Activated CD8-positive, alpha-beta memory T cell treated with anti-CD3 and anti-CD28 coated beads for 48 hours (primary cell): ENCODE data around the gene URB2.
"Not testable (repeated sequence)": the region's sequence is repeated elsewhere in the genome, so short reads cannot be mapped to it uniquely, and the experiment has no call there.

Source experiments
- DNase-seq, 3 experiments: peaks; one replicate each; pipeline ENCODE4 v3.0.0-alpha.2; 2020; ENCODE audit warnings: low read depth in 2 of 3, low spot score in 2 of 3

URB2 gene

GRCh38 chr1:229625915-229626831 lies at the start of gene URB2, which contains the start of gene TAF5L:
Gene URB2, plus strand, starts transcription at chr1:229626247. Its CDS starts 1,387 bp downstream, at chr1:229627634.
Gene TAF5L, minus strand, starts transcription at chr1:229626122. Its CDS starts 11,640 bp downstream, at chr1:229614482.
- peak; percentile 63 to 80 (median 68) for DNase-seq

GRCh38 chr1:229578168-229579058 lies 47.6 kb upstream of the URB2 start:
- no peak for DNase-seq

- no peak for DNase-seq
Measured at GRCh38 chr1:229579059-229579673, 46.9 kb upstream of the URB2 start.

GRCh38 chr1:229581485-229581884 lies 44.6 kb upstream of the URB2 start:
- no peak for DNase-seq

- DNase-seq, result no peak
Measured at GRCh38 chr1:229582011-229582694, 43.9 kb upstream of the URB2 start.

- no peak for DNase-seq
Measured at GRCh38 chr1:229582715-229583114, 43.3 kb upstream of the URB2 start.

GRCh38 chr1:229585338-229585737 lies 40.7 kb upstream of the URB2 start:
- no peak for DNase-seq

GRCh38 chr1:229590119-229590518 lies 35.9 kb upstream of the URB2 start:
- DNase-seq, result no peak

- no peak for DNase-seq
Measured at GRCh38 chr1:229593800-229594199, 32.2 kb upstream of the URB2 start.

GRCh38 chr1:229594227-229595008 lies 31.6 kb upstream of the URB2 start:
- no peak for DNase-seq

- DNase-seq, result not testable (repeated sequence)
Measured at GRCh38 chr1:229595876-229596275, 30.2 kb upstream of the URB2 start.

GRCh38 chr1:229596925-229597699 lies 28.9 kb upstream of the URB2 start:
- DNase-seq, result no peak

GRCh38 chr1:229597877-229598276 lies 28.2 kb upstream of the URB2 start:
- no peak for DNase-seq

GRCh38 chr1:229599218-229599954 lies 26.7 kb upstream of the URB2 start:
- DNase-seq, result no peak

- DNase-seq, result no peak
Measured at GRCh38 chr1:229600229-229600628, 25.8 kb upstream of the URB2 start.

GRCh38 chr1:229603371-229604005 lies 22.6 kb upstream of the URB2 start:
- DNase-seq, result no peak

- DNase-seq, result no peak
Measured at GRCh38 chr1:229607370-229607769, 18.7 kb upstream of the URB2 start.

GRCh38 chr1:229608590-229608989 lies 17.5 kb upstream of the URB2 start:
- DNase-seq, result no peak
